ENCODE data around the gene UCMA.
A peak's percentile ranks its signal among the peaks of the same experiment; 100 is the strongest.

Gene UCMA

GRCh38 chr10:13233358-13233757, 816 bp downstream of the UCMA start:
- DNase-seq (ENCODE audit: low read depth) = no peak

- no peak for DNase-seq (ENCODE audit: low read depth)
Observed at GRCh38 chr10:13231808-13232207, 2.4 kb downstream of the UCMA start.

GRCh38 chr10:13231190-13231589, 3.0 kb downstream of the UCMA start:
- DNase-seq (ENCODE audit: low read depth) = no peak

GRCh38 chr10:13227031-13227430, 7.1 kb downstream of the UCMA start:
- no peak for DNase-seq (ENCODE audit: low read depth)

- DNase-seq (ENCODE audit: low read depth) = no peak
Observed at GRCh38 chr10:13225601-13226000, 8.6 kb downstream of the UCMA start.

- no peak for DNase-seq (ENCODE audit: low read depth)
Observed at GRCh38 chr10:13224210-13224995, 9.8 kb downstream of the UCMA start.

GRCh38 chr10:13223241-13223640, 10.9 kb downstream of the UCMA start:
- no peak for DNase-seq (ENCODE audit: low read depth)

GRCh38 chr10:13222566-13222965, 11.6 kb downstream of the UCMA start:
- DNase-seq (ENCODE audit: low read depth) = no peak

GRCh38 chr10:13222151-13222550, 12.0 kb downstream of the UCMA start:
- no peak for DNase-seq (ENCODE audit: low read depth)

GRCh38 chr10:13221572-13221971, 12.6 kb downstream of the UCMA start:
- no peak for DNase-seq (ENCODE audit: low read depth)

- DNase-seq (ENCODE audit: low read depth) = no peak
Observed at GRCh38 chr10:13219685-13220670, 14.2 kb downstream of the UCMA start.

GRCh38 chr10:13218878-13219277, 15.3 kb downstream of the UCMA start:
- DNase-seq (ENCODE audit: low read depth) = no peak

GRCh38 chr10:13213163-13213562, 21.0 kb downstream of the UCMA start:
- no peak for DNase-seq (ENCODE audit: low read depth)

GRCh38 chr10:13206546-13207443, 27.4 kb downstream of the UCMA start:
- DNase-seq (ENCODE audit: low read depth) = no peak

GRCh38 chr10:13206091-13206490, 28.1 kb downstream of the UCMA start:
- no peak for DNase-seq (ENCODE audit: low read depth)

GRCh38 chr10:13201132-13201531, 33.0 kb downstream of the UCMA start:
- DNase-seq (ENCODE audit: low read depth) = peak; percentile 25

GRCh38 chr10:13195016-13195415, 39.2 kb downstream of the UCMA start:
- no peak for DNase-seq (ENCODE audit: low read depth)

- DNase-seq (ENCODE audit: low read depth) = no peak
Observed at GRCh38 chr10:13193637-13194036, 40.5 kb downstream of the UCMA start.

GRCh38 chr10:13191362-13191761, 42.8 kb downstream of the UCMA start:
- no peak for DNase-seq (ENCODE audit: low read depth)

GRCh38 chr10:13190816-13191215, 43.4 kb downstream of the UCMA start:
- DNase-seq (ENCODE audit: low read depth) = no peak

GRCh38 chr10:13189961-13190360, 44.2 kb downstream of the UCMA start:
- no peak for DNase-seq (ENCODE audit: low read depth)

GRCh38 chr10:13188593-13188992, 45.6 kb downstream of the UCMA start:
- DNase-seq (ENCODE audit: low read depth) = no peak

Measured in GM04503 (cell line).